ENCODE results near the gene SERPINA10. TPM values are rescaled to one million over a fixed set of nuclear protein-coding genes. Genes with fewer than 3 reads are reported as not detected.

SERPINA10 gene
- total RNA-seq, 1 experiment from 2014 or later = 7.3 TPM

- intact Hi-C loops (cut with micrococcal nuclease; ENCODE audit: unreplicated experiment) = no loop called here
- Histone ChIP-seq H3K4me1 (no peaks in the 10 kb centered on the region), H3K27me3 (replicated peaks; ENCODE audit: control insufficient read depth, insufficient read depth, low read length) (no peaks in the 10 kb centered on the region), H3K36me3 (ENCODE audit: control insufficient read depth, insufficient read depth, low read length) (no peaks in the 10 kb centered on the region), H3K9me3 (no peaks in the 10 kb centered on the region), H3K4me3 (ENCODE audit: low read depth, low read length) (no peak overlapping the region)
- BruUV-seq (replicated peaks) = no TSS peak
- TF ChIP-seq CTCF (IDR thresholded peaks at IDR 0.05; ENCODE audit: insufficient read depth in 1 of 2, low read depth in 1 of 2, low read length in 1 of 2, severe bottlenecking in 1 of 2, unreplicated experiment in 1 of 2) = no peak
- ChIA-PET POLR2A (no interaction called here), CTCF (no interaction called here)
- Mint-ChIP-seq H3K27me3 (ENCODE audit: insufficient read depth, unreplicated experiment) (no peaks in the 10 kb centered on the region), H3K27ac (ENCODE audit: unreplicated experiment) (no peak overlapping the region), H3K4me3 (ENCODE audit: unreplicated experiment) (no peak overlapping the region), H3K4me1 (ENCODE audit: low read depth, unreplicated experiment) (no peaks in the 10 kb centered on the region), H3K36me3 (ENCODE audit: insufficient read depth, unreplicated experiment) (no peaks in the 10 kb centered on the region), H3K9me3 (ENCODE audit: unreplicated experiment) (no peaks in the 10 kb centered on the region)
- no peak for DNase-seq
Observed at GRCh38 chr14:94244182-94244581, 48.9 kb downstream of the SERPINA10 start.

GRCh38 chr14:94239406-94239805, 53.7 kb downstream of the SERPINA10 start:
- no TSS peak for BruUV-seq (replicated peaks)

GRCh38 chr14:94237983-94238382, 55.1 kb downstream of the SERPINA10 start:
- Mint-ChIP-seq H3K4me3 (ENCODE audit: unreplicated experiment) (no peak overlapping the region), H3K4me1 (ENCODE audit: low read depth, unreplicated experiment) (no peaks in the 10 kb centered on the region), H3K27me3 (ENCODE audit: insufficient read depth, unreplicated experiment) (no peaks in the 10 kb centered on the region), H3K9me3 (ENCODE audit: unreplicated experiment) (no peaks in the 10 kb centered on the region), H3K36me3 (ENCODE audit: insufficient read depth, unreplicated experiment) (no peaks in the 10 kb centered on the region), H3K27ac (ENCODE audit: unreplicated experiment) (no peak overlapping the region)
- H3K9me3 ChIP-seq = no peaks in the 10 kb centered on the region
- no TSS peak for BruUV-seq (replicated peaks)
- no peak overlapping the region for H3K4me3 ChIP-seq (ENCODE audit: low read depth, low read length)
- POLR2A ChIA-PET = no interaction called here
- no peaks in the 10 kb centered on the region for H3K27me3 ChIP-seq (replicated peaks; ENCODE audit: control insufficient read depth, insufficient read depth, low read length)
- CTCF ChIA-PET = no interaction called here
- intact Hi-C loops (cut with micrococcal nuclease; ENCODE audit: unreplicated experiment) = no loop called here
- H3K4me1 ChIP-seq = no peaks in the 10 kb centered on the region
- H3K36me3 ChIP-seq (ENCODE audit: control insufficient read depth, insufficient read depth, low read length) = no peaks in the 10 kb centered on the region
- TF ChIP-seq CTCF (IDR thresholded peaks at IDR 0.05; ENCODE audit: insufficient read depth in 1 of 2, low read depth in 1 of 2, low read length in 1 of 2, severe bottlenecking in 1 of 2, unreplicated experiment in 1 of 2) = no peak
- DNase-seq = no peak

More at GRCh38 chr14:94239406-94239805, 53.7 kb downstream of the SERPINA10 start:
- Mint-ChIP-seq H3K27ac (ENCODE audit: unreplicated experiment) (no peak overlapping the region), H3K36me3 (ENCODE audit: insufficient read depth, unreplicated experiment) (no peaks in the 10 kb centered on the region), H3K27me3 (ENCODE audit: insufficient read depth, unreplicated experiment) (no peaks in the 10 kb centered on the region), H3K4me3 (ENCODE audit: unreplicated experiment) (no peak overlapping the region), H3K4me1 (ENCODE audit: low read depth, unreplicated experiment) (no peaks in the 10 kb centered on the region), H3K9me3 (ENCODE audit: unreplicated experiment) (no peaks in the 10 kb centered on the region)
- Histone ChIP-seq H3K36me3 (ENCODE audit: control insufficient read depth, insufficient read depth, low read length) (no peaks in the 10 kb centered on the region), H3K27me3 (replicated peaks; ENCODE audit: control insufficient read depth, insufficient read depth, low read length) (no peaks in the 10 kb centered on the region), H3K4me3 (ENCODE audit: low read depth, low read length) (no peak overlapping the region), H3K9me3 (no peaks in the 10 kb centered on the region), H3K4me1 (no peaks in the 10 kb centered on the region)
- POLR2A ChIA-PET = no interaction called here
- CTCF ChIA-PET = no interaction called here
- no peak for TF ChIP-seq CTCF (IDR thresholded peaks at IDR 0.05; ENCODE audit: insufficient read depth in 1 of 2, low read depth in 1 of 2, low read length in 1 of 2, severe bottlenecking in 1 of 2, unreplicated experiment in 1 of 2)
- intact Hi-C loops (cut with micrococcal nuclease; ENCODE audit: unreplicated experiment) = no loop called here
- no peak for DNase-seq

All from Caco-2 (cell line).